ENCODE measurements around the gene TAP2. TPM values are rescaled to one million over a fixed set of nuclear protein-coding genes. Genes with fewer than 3 reads are reported as not detected.

Gene TAP2
- total and polyA plus RNA-seq, 2 of the 13 experiments (the other 11 are each of a cell fraction or from before 2014, with no cell fraction given), result 10.3 to 17.6 TPM

DNA sequence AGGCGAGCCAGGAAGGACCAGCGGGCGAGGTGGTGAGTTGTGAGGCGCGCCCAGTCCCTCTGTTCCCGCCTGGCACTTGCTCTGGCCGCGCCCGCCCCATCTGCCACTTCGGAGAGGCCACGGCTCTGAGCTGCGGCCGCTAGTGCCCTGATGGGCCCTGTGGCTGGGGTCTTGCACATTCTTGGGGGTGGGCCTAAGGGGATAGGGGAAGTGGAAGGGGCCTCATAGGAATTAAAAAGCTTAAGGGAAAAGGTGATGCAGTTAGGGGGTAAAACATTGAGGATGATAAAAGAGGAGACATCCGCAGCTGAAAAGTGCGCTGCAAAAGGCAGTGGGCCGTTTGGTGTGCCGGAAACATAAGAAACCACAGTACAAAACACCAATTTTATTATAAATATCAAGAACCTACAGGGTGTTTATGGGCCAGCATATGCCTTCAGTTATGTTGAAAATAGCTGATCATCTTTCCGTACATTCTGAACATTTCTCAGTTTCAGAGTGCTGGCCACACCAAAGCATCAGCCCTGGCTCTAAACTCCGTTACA, 6.4 kb upstream of the TAP2 start (continued):
- TF ChIP-seq, protein P1, sequence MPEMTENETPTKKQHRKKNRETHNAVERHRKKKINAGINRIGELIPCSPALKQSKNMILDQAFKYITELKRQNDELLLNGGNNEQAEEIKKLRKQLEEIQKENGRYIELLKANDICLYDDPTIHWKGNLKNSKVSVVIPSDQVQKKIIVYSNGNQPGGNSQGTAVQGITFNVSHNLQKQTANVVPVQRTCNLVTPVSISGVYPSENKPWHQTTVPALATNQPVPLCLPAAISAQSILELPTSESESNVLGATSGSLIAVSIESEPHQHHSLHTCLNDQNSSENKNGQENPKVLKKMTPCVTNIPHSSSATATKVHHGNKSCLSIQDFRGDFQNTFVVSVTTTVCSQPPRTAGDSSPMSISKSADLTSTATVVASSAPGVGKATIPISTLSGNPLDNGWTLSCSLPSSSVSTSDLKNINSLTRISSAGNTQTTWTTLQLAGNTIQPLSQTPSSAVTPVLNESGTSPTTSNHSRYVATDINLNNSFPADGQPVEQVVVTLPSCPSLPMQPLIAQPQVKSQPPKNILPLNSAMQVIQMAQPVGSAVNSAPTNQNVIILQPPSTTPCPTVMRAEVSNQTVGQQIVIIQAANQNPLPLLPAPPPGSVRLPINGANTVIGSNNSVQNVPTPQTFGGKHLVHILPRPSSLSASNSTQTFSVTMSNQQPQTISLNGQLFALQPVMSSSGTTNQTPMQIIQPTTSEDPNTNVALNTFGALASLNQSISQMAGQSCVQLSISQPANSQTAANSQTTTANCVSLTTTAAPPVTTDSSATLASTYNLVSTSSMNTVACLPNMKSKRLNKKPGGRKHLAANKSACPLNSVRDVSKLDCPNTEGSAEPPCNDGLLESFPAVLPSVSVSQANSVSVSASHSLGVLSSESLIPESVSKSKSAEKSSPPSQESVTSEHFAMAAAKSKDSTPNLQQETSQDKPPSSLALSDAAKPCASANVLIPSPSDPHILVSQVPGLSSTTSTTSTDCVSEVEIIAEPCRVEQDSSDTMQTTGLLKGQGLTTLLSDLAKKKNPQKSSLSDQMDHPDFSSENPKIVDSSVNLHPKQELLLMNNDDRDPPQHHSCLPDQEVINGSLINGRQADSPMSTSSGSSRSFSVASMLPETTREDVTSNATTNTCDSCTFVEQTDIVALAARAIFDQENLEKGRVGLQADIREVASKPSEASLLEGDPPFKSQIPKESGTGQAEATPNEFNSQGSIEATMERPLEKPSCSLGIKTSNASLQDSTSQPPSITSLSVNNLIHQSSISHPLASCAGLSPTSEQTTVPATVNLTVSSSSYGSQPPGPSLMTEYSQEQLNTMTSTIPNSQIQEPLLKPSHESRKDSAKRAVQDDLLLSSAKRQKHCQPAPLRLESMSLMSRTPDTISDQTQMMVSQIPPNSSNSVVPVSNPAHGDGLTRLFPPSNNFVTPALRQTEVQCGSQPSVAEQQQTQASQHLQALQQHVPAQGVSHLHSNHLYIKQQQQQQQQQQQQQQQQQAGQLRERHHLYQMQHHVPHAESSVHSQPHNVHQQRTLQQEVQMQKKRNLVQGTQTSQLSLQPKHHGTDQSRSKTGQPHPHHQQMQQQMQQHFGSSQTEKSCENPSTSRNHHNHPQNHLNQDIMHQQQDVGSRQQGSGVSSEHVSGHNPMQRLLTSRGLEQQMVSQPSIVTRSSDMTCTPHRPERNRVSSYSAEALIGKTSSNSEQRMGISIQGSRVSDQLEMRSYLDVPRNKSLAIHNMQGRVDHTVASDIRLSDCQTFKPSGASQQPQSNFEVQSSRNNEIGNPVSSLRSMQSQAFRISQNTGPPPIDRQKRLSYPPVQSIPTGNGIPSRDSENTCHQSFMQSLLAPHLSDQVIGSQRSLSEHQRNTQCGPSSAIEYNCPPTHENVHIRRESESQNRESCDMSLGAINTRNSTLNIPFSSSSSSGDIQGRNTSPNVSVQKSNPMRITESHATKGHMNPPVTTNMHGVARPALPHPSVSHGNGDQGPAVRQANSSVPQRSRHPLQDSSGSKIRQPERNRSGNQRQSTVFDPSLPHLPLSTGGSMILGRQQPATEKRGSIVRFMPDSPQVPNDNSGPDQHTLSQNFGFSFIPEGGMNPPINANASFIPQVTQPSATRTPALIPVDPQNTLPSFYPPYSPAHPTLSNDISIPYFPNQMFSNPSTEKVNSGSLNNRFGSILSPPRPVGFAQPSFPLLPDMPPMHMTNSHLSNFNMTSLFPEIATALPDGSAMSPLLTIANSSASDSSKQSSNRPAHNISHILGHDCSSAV (CRISPR knock-in tag; IDR thresholded peaks at IDR 0.05; ENCODE audit: borderline replicate concordance), result no peak
- no peak for TF ChIP-seq ZNF530 (CRISPR knock-in tag; IDR thresholded peaks at IDR 0.05; ENCODE audit: low read depth)
- TF ChIP-seq, protein P2, sequence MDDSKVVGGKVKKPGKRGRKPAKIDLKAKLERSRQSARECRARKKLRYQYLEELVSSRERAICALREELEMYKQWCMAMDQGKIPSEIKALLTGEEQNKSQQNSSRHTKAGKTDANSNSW (CRISPR knock-in tag; IDR thresholded peaks at IDR 0.05; ENCODE audit: borderline replicate concordance), result 0 out of 2 replicates have a peak, but pooled peaks have one; percentile 35
- 0 out of 2 replicates have a peak, but pooled peaks have one; percentile 15 for TF ChIP-seq ZNF768 (CRISPR knock-in tag; IDR thresholded peaks at IDR 0.05)
- TF ChIP-seq, protein P3, sequence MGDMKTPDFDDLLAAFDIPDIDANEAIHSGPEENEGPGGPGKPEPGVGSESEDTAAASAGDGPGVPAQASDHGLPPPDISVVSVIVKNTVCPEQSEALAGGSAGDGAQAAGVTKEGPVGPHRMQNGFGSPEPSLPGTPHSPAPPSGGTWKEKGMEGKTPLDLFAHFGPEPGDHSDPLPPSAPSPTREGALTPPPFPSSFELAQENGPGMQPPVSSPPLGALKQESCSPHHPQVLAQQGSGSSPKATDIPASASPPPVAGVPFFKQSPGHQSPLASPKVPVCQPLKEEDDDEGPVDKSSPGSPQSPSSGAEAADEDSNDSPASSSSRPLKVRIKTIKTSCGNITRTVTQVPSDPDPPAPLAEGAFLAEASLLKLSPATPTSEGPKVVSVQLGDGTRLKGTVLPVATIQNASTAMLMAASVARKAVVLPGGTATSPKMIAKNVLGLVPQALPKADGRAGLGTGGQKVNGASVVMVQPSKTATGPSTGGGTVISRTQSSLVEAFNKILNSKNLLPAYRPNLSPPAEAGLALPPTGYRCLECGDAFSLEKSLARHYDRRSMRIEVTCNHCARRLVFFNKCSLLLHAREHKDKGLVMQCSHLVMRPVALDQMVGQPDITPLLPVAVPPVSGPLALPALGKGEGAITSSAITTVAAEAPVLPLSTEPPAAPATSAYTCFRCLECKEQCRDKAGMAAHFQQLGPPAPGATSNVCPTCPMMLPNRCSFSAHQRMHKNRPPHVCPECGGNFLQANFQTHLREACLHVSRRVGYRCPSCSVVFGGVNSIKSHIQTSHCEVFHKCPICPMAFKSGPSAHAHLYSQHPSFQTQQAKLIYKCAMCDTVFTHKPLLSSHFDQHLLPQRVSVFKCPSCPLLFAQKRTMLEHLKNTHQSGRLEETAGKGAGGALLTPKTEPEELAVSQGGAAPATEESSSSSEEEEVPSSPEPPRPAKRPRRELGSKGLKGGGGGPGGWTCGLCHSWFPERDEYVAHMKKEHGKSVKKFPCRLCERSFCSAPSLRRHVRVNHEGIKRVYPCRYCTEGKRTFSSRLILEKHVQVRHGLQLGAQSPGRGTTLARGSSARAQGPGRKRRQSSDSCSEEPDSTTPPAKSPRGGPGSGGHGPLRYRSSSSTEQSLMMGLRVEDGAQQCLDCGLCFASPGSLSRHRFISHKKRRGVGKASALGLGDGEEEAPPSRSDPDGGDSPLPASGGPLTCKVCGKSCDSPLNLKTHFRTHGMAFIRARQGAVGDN (CRISPR knock-in tag; IDR thresholded peaks at IDR 0.05), result peak; percentile 6; the same call in 1 of the 2 replicates
- TF ChIP-seq ZNF460 (CRISPR knock-in tag; IDR thresholded peaks at IDR 0.05; ENCODE audit: borderline replicate concordance), result no peak
- TF ChIP-seq, protein P4, sequence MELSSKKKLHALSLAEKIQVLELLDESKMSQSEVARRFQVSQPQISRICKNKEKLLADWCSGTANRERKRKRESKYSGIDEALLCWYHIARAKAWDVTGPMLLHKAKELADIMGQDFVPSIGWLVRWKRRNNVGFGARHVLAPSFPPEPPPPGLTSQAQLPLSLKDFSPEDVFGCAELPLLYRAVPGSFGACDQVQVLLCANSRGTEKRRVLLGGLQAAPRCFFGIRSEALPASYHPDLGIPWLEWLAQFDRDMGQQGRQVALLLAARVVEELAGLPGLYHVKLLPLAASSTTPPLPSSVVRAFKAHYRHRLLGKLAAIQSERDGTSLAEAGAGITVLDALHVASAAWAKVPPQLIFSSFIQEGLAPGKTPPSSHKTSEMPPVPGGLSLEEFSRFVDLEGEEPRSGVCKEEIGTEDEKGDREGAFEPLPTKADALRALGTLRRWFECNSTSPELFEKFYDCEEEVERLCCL (CRISPR knock-in tag; IDR thresholded peaks at IDR 0.05; ENCODE audit: borderline replicate concordance), result no peak
- TF ChIP-seq ZMYM2 (CRISPR knock-in tag; IDR thresholded peaks at IDR 0.05), result no peak
- TF ChIP-seq, protein P5, sequence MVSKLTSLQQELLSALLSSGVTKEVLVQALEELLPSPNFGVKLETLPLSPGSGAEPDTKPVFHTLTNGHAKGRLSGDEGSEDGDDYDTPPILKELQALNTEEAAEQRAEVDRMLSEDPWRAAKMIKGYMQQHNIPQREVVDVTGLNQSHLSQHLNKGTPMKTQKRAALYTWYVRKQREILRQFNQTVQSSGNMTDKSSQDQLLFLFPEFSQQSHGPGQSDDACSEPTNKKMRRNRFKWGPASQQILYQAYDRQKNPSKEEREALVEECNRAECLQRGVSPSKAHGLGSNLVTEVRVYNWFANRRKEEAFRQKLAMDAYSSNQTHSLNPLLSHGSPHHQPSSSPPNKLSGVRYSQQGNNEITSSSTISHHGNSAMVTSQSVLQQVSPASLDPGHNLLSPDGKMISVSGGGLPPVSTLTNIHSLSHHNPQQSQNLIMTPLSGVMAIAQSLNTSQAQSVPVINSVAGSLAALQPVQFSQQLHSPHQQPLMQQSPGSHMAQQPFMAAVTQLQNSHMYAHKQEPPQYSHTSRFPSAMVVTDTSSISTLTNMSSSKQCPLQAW (CRISPR knock-in tag; IDR thresholded peaks at IDR 0.05), result no peak
